GM19324 (cell line): ENCODE results near the gene C11orf21.

ENCODE experiments used
- ATAC-seq: cut with Tn5 transposase; IDR thresholded peaks from one replicate; pipeline ENCODE4 v1.9.1; 2021; ENCODE audit warnings: mild to moderate bottlenecking, moderate library complexity; ENCODE audit not compliant: unreplicated experiment, low FRiP score

C11orf21 gene

GRCh38 chr11:2321311-2321683 lies 19.6 kb upstream of the C11orf21 start:
- no peak for ATAC-seq

- ATAC-seq = no peak
These were observed 19.0 kb upstream of the C11orf21 start for GRCh38 chr11:2320568-2321310.

DNA sequence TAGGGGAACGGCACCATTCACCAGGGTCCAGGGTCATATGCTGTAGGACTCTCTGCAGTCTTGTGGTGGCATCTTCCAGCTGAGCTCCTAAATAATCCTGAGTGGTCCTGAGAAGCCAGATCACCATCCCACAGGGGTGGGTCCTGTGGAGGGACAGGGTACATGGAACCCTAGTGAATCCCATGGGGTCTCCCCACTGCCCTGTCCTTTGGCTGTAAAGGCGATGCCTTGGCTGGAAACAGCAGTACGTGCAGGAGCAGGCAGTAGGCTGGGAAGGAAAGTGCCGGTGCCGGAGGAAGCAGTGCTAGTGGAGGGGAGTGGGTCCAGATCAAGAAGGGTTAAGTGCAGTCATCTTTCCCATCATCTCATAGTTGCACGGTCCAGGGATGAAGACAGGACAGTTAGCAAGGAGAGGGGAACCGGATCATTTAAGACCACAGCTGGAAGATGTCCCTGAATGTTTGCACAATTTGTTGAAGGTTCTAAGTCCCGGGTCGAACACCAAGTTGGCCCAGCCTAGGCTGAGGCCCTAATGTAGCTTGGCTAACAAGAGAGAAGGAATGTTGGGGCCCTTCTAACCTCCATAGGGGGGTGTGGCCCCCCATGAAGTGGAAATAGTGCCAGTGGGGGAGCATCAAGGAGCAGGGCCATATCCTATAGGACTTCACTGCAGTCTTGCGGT lies 18.2 kb upstream of the C11orf21 start:
- no peak for ATAC-seq

DNA sequence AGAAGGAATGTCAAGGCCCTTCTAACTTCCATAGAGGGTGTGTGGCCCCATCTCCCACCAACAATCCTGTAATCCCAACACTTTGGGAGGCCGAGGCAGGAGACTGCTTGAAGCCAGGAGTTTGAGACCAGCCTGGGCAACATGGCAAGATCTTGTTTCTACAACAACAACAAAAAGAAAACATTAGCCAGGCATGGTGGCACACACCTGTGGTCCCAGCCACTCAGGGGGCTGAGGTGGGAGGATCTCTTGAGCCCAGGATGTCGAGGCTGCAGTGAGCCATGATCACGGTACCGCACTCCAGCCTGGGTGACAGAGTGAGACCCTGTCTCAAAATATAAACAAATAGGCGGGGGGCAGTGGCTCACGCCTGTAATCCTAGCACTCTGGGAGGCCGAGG lies 17.0 kb upstream of the C11orf21 start:
- no peak for ATAC-seq

- no peak for ATAC-seq
These were observed 16.4 kb upstream of the C11orf21 start for GRCh38 chr11:2318123-2318522.

DNA sequence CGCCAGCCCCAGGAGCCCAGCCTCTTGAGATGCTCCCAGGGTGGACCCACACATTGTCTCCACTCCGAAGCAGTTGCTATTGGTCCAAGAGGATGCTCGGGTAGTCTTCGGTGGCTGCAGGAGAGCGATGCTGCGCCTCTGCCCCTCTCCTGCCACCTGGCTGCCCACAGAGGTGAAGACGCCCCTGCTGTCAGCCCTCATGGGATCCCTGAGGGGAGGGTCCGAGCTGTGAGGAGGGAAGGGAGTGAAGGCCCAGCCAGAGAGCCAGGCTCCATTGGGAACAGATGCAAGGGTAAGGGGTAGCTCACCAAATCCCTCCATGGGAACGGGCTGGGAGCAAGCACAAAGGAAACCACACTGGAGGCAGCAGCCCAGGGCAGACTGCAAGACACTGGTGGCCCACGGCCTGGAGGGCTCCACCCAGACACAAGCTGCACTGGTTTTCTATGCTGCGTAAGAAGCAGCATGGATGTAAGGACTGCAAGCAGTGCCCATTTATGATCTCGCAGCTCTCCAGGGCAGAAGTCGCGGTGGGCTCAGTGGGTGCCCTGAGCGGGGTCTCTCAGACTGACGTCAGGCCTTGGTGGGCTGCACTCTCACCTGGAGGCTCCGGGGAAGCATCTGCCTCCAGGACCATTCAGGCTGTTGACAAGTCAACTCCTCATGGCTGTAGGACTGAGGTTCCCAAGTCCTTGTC lies 15.8 kb upstream of the C11orf21 start:
- no peak for ATAC-seq

GRCh38 chr11:2316963-2317244 lies 15.2 kb upstream of the C11orf21 start:
- ATAC-seq = no peak

DNA sequence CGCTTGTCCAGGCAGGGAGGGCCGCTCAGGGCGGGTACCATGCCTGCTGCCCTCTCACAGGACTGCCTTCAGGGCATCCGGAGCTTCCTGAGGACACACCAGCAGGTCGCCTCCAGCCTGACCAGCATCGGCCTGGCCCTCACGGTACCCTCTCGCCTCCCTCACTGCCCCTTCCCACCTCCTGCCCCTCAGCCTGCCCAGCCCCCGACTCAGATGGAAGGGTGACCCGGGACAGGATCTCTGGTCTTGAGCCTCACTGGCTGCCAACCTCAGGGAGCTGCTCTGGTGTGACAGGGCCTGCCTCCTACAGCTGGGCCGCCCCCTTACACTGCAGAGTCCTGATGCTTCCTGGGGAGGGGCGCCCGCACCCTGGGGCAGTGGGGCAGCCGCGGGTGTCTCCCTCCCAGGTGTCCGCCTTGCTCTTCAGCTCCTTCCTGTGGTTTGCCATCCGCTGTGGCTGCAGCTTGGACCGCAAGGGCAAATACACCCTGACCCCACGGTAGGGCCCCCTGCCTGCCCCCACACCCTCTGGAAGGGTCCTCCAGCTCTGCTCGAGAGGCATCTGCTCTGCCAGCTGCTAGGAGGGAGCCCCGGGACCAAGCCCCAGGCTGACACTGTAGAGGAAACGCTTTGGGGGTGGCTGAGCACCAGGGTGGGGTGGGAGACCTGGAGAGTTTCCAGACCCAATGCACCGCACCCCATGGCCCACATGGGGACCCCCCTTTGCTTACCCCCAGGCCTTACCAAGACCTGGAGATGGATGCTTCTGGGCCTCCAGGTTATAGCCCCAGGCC lies 14.6 kb upstream of the C11orf21 start:
- no peak for ATAC-seq

DNA sequence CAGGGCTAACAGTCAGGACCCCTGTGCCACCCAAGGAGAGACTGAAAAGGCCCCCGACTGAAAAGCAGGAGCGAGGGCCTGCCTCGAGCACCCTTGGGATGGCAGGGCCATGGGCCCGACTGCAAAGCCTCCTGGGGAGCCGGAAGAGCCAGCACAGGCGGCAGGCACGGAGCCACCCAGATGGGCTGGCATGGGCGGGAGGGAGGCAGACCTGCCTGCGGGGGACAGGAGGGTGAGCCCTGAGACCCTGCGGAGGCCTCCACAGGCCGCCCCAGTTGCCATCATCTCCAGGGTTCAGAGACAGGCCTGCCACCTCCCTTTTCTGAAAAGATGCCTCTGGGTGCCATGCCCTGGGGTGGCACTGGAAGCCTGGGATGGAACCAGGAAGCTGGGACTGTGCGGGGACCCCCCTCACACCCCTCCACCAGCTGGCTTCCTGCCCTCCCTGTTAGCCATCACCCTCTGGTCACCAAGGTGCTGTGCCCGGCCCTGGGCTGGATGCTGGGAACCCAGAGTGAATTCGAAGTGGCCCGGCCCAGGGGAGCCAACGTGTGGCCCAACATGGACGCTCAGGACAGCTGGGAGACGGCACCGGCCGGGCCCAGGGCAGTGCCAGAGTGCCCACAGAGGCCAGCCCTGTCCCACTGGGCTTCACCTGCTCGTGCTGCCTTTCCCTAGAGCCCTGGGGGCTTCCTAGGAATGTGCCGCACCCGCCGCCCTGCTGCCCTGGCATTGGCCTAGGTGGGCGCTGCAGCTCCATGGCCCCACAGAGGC lies 13.9 kb upstream of the C11orf21 start:
- no peak for ATAC-seq

DNA sequence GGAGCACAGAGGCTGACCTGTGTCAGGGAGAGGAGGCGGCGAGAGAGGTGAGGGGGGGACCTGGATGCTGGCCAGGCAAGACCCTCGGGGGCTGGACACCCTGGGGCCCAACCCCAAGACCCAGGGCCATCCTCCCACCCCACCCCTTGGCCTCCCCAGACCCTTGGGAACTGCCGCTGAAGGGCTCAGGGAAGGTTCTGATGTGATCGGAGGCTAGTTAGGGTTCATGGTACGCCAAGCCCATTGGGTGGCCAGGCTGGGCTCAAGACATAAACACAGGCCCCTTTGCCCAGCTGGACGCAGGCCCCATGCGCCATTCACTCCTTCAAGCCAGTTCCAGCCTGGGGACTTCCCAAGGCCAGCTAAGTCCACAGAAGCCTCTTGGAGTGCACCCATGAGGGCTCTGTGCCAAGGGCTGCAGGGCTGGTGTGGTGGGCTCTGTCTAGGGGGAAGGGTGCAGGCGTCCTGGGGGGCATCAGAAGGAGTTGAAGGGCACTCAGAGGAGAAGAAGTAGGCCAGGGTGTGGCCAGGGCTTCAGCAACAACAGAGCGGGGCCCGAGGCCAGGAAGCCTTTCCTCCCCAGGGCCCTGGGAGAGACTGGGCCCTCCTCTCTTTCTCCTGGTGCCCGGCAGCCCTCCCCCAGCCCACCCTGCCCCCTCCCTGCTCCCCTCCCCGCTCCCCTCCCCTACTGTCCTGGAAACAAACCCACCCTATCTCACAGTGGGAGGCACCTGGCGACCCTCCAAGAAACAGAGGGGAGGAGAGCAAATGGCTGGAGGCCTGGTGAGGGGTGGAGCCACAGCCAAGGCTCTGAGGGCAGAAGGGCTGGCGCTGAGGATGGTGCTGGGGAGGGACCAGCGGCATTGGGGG lies 13.0 kb upstream of the C11orf21 start:
- ATAC-seq = no peak

GRCh38 chr11:2314136-2314524 lies 12.4 kb upstream of the C11orf21 start:
- no peak for ATAC-seq

DNA sequence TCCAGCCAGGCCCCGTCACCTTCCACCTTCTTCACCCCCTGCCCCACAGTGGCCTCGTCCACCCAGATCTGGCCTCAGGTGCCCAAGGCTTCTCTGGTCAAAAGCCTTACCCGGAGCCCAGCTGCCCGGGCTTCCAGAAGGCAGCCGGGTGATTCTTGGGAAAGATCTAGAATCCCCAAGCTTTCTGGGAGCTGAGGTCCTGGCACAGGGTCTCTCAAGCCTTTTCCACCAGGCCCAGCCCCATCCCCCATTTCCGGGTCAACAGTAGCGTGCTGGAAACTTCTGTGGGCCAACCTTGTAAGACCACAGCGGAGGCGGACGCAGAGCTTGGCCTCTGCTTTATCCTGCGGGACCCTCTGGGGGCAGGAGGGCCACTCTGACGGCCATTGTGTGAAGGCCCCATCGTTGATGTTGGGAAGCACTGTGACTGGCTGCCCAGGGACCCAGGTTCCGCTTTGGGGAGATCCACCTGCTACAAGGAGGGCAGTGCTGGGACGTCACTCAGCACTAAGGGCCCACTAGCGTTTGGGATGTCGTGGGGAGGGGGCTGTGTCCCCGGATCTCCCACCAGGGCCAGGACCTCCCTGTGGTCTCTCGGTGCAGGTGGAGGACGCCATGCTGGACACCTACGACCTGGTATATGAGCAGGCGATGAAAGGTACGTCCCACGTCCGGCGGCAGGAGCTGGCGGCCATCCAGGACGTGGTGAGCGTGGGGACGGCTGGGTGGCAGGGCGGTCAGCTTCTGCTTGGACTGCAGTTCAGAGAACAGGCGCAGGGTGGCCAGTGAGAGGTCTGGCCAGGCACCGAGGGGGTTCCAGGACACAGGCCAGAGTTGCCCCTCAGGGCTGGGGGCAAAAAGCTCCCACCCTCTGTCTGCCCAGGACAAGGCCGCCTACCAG lies 11.6 kb upstream of the C11orf21 start:
- ATAC-seq = no peak

DNA sequence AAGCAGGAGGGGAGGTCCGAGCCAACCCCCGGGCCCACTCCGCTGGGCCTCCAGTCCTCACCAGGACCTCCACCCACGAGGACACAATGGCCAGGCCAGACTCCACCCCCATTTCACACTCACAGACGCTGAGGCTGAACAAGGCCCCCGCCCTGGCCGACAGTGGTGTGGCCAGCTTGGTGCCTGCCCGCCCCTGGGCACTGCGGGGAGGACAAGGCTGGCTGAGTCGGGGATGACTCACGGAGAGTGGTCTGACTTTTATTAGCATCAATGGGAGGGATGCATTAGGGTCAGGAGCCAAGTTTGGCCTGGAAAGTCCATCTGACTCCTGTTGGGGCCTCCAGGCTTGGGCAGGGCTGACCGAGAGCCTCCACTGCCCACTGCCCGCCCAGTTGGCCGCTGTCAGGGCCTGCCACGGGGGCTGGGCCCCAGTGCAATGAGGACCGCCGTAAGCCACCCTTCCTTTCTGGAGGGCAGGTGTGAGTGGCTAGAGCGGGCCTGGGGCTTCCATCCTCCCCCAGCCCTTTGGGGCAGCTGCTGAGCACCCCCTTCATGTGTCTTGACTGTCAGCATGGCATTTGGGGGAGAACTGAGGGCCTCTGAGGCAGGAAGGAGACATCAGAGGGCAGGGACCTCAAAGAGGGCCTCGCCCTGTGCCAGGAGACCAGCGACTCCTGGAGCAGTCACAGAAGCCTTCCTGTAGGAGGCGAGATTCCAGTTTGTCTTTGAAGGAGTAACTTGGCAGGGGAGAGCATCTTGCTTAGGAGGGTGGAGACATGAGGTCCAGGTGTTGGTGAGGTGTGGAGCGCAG lies 10.7 kb upstream of the C11orf21 start:
- no peak for ATAC-seq

- ATAC-seq = no peak
These were observed 9.8 kb upstream of the C11orf21 start for GRCh38 chr11:2311353-2312133.

DNA sequence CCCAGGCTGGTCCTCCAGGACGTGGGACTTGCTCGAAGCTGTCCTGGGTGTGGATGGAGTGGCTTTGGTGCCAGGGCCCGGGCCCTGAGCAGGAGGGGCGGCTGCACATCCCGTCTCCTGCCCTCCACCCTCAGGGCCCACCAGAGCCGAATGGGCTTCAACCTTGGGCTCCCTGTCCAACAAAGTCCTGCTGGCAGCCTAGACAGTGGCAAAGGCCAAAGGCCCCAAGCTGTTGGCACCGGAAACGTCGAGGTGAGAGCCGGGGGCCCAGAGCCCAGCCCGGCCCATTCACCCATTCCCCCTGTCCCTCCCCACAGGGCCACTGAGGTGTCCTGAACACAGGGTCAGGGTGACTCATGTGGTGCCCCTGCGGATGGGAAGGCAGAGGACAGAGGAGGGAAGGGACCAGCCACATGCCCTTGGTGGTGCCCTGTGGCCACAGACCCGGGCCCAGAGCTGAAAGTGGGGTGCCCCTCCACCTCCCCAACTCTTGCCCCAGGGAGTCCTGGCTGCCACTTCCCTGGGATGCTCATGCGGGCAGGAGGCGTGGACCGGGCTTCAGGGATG lies 9.2 kb upstream of the C11orf21 start:
- no peak for ATAC-seq

GRCh38 chr11:2310073-2310785 lies 8.5 kb upstream of the C11orf21 start:
- no peak for ATAC-seq
